ENCODE data around the gene CUX1. TPM values are rescaled to one million over a fixed set of nuclear protein-coding genes. Genes with fewer than 3 reads are reported as not detected.
A peak's percentile ranks its signal among the peaks of the same experiment; 100 is the strongest.

CUX1 gene
- total RNA-seq, 2 donors from 2014 or later: 8.6 to 23.3 TPM

DNA sequence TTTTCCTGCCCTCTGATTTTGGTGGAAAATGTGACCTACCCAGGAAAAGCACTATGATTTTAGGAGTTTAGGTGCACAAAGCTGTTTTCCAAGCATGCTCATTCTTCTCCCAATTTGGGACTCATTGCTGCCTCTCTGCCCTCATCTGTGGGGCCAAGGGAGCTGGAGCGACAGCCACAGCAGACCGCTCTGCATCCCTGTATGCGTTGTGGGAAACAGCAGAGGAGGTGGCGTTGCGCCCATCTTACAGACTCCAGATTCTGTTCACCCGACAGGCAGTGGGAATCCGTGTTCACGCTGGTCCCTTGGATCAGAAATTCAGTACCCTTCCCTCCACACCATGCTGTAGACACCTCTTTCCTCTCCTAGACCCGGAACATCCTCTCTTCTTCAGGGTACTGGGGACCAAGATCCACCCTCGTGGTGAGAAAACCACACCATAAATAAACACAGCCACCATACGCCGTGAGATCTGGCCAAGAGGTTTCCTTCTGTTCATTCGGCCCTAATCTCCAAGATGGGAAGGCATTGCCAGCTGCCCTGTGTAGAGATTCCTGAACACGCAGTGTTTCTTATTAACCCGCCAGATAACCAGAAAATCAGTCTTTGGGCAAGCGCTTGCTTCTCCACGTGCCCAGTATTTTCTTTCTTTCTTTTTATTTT lies 87.9 kb downstream of the CUX1 start:
- peak overlapping the region in 1 of 2 donors; percentile 77 for H3K27ac Mint-ChIP-seq
- H3K36me3 Mint-ChIP-seq: no peaks in the 10 kb centered on the region
- DNase-seq (ENCODE audit: low spot score in 2 of 2) (no peak), ATAC-seq (no peak)
- no peaks in the 10 kb centered on the region for H3K9me3 Mint-ChIP-seq

DNA sequence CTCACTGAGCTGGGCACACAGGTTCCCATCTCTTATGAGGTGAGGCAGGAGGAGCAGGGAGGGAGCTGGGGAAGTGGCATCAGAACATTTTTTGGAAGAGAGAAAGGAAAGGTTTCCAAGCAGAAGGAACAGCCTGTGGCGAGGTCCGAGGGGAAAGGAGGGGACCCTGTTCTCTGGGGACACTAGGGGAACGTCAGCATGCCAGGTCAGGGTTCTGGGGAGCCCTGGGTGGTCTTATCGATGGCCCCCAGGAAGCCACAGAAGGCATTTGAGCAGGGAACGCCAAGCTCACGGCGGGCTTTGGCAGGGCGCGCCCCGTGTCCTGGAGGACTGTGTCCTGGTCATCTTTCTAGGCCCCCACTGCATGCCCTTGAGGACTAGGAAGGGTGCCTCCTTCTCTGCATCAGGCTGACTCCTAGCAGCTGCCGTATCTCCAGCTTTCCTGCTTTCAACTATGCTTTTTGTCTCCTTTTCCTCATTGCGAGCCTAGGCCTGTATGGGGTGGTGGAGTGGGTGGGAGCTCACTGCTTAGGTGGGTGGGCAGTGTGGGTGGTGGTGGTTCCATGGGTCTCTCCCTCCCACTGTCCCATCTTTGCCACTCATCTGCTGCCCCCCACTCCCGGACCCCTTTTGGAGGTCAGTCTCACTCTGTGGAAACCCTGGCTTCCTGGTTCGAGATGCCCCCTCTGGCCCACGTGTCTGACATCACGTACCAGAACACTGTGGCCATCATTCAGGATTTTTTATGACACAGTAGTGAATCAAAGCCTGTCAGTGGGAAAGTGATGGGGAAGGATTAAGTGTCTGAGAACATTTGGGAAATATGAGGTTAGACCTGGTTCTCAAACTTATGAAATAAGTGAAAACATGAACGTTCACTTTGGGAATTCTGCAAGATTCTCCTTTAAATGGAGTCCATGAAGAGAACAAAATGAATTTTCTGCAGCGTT lies 89.1 kb downstream of the CUX1 start:
- Mint-ChIP-seq H3K27ac (no peak overlapping the region), H3K36me3 (no peaks in the 10 kb centered on the region), H3K9me3 (no peaks in the 10 kb centered on the region)
- no peak for ATAC-seq
- no peak for DNase-seq (ENCODE audit: low spot score in 2 of 2)

DNA sequence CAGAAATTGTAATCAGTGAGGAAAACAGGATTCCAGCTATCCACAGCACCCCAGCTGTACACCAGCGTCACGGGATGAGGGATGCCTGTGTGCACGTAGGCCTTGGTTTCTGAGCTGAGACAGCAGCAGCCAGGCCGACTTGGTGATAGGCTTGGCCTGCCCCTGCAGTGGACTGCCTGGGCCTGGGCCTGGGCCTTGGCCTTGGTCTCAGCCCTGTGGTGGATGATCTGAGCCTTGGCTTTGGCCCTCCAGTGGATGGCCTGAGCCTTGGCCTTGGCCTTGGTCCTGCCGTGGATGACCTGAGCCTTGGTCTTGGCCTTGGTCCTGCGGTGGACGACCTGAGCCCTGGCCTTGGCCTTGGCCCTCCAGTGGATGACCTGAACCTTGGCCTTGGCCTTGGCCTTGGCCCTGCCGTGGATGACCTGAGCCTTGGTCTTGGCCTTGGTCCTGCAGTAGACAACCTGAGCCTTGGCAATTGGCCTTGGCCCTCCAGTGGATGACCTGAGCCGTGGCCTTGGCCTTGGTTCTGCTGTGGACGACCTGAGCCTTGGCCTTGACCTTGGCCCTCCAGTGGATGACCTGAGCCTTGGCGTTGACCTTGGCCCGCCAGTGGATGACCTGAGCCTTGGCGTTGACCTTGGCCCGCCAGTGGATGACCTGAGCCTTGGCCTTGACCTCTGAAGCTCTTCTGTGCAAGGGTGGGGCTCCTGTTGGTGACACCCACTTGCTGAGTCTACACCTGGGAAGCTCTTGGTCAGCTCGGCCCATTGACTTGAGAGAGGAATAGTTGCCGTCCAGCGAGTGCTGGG lies 93.8 kb downstream of the CUX1 start:
- DNase-seq (ENCODE audit: low spot score in 2 of 2) (no peak), ATAC-seq (no peak)
- H3K9me3 Mint-ChIP-seq: no peaks in the 10 kb centered on the region
- H3K36me3 Mint-ChIP-seq: no peaks in the 10 kb centered on the region
- no peak overlapping the region for H3K27ac Mint-ChIP-seq

DNA sequence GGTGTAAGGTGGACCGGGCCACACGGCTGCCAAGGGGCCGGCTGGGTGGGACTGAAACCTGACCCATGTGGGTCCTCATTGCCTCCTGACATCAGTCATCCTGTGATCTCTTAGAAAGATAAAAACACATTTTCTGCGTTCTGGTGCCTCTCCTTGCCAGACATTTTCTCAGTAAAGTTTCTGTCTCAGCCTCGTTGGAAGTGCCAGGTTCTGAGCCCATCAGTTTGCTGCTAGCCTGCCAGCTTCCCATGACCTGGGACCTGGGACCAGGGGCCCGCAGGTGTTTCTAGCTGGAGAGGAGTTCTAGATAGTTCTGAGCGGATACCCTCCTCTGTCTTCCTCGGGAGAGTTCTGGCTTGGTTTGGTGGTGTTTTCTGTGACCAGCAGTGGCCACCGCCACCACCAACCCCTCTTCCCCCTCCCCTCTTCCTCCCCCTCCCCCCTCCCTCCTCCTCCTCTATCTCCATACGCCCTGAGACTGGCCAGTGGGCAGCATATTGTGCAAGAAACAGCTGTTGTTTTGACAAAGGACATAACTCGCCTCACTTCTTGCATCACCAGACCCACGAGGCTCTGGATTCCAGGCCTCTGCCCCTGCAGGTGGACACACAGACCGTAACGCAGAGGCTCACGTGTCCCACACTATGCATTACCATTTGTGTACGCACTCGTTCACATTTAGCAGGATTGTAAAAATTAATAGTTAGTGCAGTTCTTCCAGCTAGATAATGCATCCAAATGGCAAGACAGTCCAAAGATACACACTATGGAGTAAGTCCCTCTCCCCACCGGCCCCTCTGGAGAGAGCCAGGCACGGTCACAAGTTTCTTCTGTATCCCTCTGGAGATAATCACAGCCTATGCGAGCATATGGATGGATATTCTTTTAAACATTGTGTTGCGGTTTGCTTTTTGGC lies 94.6 kb downstream of the CUX1 start:
- Mint-ChIP-seq H3K9me3 (no peaks in the 10 kb centered on the region), H3K27ac (no peak overlapping the region), H3K36me3 (peaks cover 0 to 2% of the 10 kb centered on the region in 2 donors)
- DNase-seq (ENCODE audit: low spot score in 2 of 2) (no peak), ATAC-seq (no peak)

DNA sequence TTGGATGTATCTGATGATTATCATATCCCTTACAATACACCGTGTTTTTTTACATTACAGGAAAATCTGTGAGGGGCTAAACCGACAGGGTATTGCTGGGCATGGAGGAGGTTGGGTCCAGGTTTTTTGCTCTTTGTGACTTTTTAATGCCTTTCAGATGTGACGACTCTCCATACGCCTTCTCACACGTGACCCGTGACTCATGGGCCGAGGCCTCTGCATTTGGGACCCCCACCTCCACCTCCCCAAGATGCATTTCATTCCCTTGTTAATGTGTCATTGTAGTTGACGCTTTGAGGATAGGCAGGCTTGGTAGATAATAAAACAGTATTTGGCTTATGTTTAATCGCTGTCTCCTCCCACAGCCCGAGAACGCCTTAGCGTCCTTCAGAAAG lies 95.3 kb downstream of the CUX1 start:
- Mint-ChIP-seq H3K9me3 (no peaks in the 10 kb centered on the region), H3K36me3 (peaks cover 0 to 4% of the 10 kb centered on the region in 2 donors), H3K27ac (peak overlapping the region; percentile 0 to 66)
- ATAC-seq (no peak), DNase-seq (ENCODE audit: low spot score in 2 of 2) (no peak)

DNA sequence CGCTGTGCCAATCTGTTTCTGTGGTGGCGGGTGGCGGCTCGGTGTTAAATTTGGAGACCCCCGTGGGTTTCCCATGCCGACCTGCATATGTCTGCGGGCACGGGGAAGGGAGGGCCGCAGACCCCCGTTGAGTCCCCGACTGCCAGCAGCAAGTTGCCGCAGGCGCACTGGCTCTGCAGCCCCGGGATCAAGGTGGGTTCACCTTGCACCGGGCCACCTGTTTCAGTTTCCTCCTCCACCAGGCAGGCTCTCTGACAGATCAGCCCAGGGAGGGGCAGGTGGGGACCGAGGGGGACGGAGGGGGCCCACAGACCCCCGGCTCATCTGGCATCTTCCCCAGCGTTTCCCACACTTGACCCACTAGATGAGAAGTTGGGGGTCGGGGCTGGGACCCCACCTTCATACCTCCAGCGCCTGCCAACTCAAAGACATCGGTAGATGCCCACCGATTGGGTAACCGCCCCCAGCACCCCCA lies 95.9 kb downstream of the CUX1 start:
- H3K27ac Mint-ChIP-seq: peak overlapping the region in 1 of 2 donors; percentile 0
- ATAC-seq (no peak), DNase-seq (ENCODE audit: low spot score in 2 of 2) (no peak)
- peaks cover 0 to 4% of the 10 kb centered on the region in 2 donors for H3K36me3 Mint-ChIP-seq
- no peaks in the 10 kb centered on the region for H3K9me3 Mint-ChIP-seq

DNA sequence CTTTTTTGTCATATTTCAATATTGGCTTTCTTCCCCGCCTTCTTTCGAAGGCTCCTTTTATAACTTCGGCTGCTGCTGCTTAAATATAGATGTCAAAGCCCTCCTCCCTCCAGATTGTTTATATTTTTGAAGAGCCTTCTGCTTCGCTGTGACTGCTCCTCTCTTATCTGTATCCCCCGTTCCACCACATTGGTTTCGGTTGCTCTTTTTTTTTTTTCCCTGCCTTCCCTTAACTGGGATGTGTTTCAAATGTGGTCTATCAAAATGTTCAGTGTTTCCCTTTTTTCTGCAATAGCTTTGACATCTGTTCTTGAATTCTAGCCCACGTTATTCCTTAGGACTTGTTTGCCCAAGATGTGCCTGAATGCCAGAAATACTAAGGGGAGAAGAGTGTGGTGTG lies 96.4 kb downstream of the CUX1 start:
- Mint-ChIP-seq H3K27ac (peak overlapping the region in 1 of 2 donors; percentile 69), H3K9me3 (no peaks in the 10 kb centered on the region), H3K36me3 (peaks cover 0 to 4% of the 10 kb centered on the region in 2 donors)
- DNase-seq (ENCODE audit: low spot score in 2 of 2) (no peak), ATAC-seq (no peak)

DNA sequence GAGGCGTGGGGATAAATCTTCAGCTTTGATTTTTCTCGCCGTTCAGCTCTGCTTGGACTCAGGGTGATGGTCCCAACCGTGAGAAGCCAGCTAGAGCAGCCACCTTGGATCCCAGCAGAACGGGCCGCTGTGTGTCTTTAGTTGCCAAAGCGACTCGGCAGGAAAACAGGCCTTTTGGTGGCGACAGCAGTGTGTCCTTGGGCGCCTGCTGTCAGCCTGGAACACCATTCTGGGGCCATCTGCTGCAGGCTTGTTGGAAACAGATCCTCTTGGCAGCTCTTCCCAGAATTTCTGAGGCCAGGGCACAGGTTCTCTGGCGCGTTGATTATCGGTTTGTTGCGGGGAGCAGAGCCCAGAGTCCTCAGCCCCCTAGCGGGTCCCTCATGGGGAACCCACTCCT lies 97.6 kb downstream of the CUX1 start:
- ATAC-seq: no peak
- Mint-ChIP-seq H3K36me3 (peaks cover 0 to 4% of the 10 kb centered on the region in 2 donors), H3K9me3 (no peaks in the 10 kb centered on the region), H3K27ac (peak overlapping the region in 1 of 2 donors; percentile 69)
- DNase-seq (ENCODE audit: low spot score in 2 of 2): no peak

DNA sequence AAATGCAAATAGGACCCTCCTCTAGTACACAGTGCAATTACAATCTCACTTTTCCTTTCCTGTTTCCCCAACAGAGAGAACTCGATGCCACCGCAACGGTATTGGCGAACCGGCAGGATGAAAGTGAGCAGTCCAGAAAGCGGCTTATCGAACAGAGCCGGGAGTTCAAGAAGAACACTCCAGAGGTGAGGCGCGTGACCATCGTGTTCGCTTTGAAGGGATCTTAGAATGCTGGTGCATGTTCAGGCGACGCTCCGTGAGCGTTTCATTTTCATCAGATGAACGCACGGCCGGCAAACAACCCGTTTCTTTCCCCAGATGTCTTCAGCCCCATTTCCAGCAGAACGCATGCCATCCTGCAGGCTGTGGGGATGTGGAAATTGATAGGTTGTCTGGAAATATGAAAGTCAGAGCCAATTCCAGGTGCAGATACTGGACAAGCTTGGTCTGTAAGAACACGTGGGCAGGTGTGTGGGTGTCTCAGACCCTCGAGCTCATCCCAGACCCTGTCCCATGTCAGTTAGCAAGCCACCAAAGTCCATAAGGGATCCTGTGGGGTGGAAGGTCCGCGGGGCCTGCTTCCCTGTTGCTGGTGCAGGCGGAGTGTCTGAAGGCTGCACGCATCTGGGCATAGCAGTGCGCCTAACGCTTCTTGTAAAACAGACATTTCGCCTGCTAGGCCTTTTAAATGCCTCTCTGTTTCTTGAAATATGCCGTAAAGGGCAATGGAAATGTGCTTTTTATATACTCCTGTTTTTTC lies 98.8 kb downstream of the CUX1 start:
- H3K36me3 Mint-ChIP-seq: peaks cover 0 to 4% of the 10 kb centered on the region in 2 donors
- ATAC-seq: no peak
- H3K9me3 Mint-ChIP-seq: no peaks in the 10 kb centered on the region
- no peak for DNase-seq (ENCODE audit: low spot score in 2 of 2)
- H3K27ac Mint-ChIP-seq: no peak overlapping the region

DNA sequence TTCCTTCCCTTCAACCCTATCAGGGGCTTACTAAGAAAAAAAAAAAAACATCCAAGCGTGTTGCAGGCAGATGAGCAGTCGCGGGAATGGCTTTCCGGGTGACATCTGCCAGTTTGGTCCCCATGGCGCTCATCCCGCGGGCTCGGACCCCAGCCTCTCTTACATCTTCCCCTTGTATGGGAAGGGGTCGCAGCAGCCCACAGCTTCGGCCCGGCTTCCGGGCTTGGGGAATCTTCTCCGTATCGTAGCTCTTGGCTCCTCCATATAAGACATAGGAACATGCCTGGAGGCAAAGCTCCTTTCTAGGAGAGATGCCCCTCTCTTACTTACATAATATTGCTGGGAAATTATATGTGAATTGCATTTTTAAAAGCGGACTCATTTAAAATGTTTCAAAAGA lies 99.5 kb downstream of the CUX1 start:
- H3K36me3 Mint-ChIP-seq: peaks cover 0 to 4% of the 10 kb centered on the region in 2 donors
- ATAC-seq (no peak), DNase-seq (ENCODE audit: low spot score in 2 of 2) (no peak)
- H3K9me3 Mint-ChIP-seq: no peaks in the 10 kb centered on the region
- no peak overlapping the region for H3K27ac Mint-ChIP-seq

DNA sequence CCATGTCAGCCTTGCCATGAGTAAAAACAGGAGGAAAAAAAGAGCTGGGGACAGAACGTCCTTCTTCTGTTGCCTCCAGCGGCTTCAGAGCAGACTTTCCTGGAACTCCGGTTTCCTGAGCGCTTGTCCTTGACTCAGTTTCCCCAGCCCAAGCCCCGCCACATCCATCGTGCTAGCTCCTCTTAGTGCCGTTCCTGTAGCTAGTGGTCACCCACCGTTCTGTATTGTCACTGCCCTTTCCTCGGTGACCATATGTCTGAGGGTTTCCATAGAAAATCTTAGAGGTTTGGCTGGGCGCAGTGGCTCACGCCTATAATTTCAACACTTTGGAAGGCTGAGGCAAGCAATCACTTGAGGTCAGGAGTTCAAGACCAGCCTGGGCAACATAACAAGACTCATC lies 100.1 kb downstream of the CUX1 start:
- DNase-seq (ENCODE audit: low spot score in 2 of 2) (no peak), ATAC-seq (no peak)
- H3K27ac Mint-ChIP-seq: no peak overlapping the region
- H3K36me3 Mint-ChIP-seq: peaks cover 0 to 4% of the 10 kb centered on the region in 2 donors
- no peaks in the 10 kb centered on the region for H3K9me3 Mint-ChIP-seq

DNA sequence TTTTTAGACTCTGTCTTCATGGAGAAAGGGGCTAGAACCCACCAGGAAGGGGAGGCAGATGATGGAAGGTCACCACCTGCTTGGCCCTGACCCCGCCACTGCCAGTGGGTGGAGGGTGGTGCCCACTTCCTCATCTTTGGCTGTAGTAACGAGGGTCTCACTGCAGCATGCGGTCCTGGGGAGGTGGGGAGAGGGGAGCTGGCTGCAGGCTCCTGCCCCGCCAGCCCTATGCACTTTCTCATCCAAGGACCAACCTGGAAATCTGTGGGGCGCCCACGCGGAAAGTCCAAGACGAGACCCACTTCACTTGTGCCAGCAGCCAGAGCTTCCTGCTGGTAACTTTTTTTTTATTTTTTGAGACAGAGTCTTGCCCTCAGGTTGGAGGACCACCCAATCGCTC lies 101.0 kb downstream of the CUX1 start:
- Mint-ChIP-seq H3K27ac (no peak overlapping the region), H3K9me3 (no peaks in the 10 kb centered on the region), H3K36me3 (peaks cover 0 to 4% of the 10 kb centered on the region in 2 donors)
- ATAC-seq (no peak), DNase-seq (ENCODE audit: low spot score in 2 of 2) (no peak)

DNA sequence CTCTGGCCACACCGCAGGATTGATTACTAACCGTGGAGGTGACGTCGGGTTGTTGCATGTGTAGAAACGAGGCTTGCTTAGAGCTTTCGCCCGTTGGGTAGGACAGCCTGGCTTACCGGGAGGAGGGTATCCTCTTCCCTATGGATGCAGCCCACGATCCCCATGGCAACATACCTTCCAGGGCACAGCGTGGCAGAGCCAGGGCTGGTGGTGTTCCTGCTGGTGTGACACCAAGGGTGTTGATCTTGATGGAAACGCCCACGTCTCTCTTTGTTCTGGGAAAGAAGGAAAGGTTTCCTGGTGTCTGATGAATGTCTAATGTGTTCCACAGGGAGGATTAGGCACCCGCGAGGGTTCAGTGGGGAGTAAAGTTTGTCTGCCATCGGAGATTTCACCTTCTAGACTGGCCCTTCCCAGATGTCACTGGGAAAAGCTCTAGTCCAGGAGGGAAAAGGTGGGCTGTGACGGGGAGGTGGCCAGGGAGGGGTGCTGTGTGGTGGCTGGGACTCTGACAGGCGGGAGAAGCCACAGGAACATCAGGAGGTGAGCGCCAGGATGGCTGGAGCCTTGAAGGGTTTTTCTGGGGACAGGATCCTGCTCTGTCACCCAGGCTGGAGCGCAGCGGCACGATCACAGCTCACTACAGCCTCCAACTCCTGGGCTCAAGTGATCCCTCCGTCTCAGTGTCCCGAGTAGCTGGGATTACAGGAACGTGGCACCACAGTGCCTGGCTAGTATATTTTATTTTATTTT lies 102.1 kb downstream of the CUX1 start:
- Mint-ChIP-seq H3K9me3 (no peaks in the 10 kb centered on the region), H3K27ac (no peak overlapping the region), H3K36me3 (peaks cover 0 to 4% of the 10 kb centered on the region in 2 donors)
- ATAC-seq: no peak
- DNase-seq (ENCODE audit: low spot score in 2 of 2): no peak

DNA sequence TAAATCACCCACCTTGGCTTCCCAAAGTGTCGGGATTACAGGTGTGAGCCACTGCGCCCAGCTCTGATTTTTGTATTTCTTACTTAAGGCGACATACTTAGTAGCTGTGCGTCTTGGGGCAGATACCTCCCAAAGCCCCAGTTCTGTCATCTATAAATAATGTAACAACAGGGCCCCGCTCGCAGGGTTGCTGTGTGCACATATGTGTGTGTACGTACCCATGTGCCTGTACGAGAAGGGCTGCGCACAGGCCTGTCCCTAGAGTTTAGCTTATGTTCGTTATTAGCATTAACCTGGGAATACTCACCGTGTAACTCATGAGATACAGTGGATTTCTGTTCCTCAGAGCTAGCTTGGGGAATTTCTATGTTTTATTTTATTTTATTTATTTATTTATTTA lies 103.6 kb downstream of the CUX1 start:
- H3K36me3 Mint-ChIP-seq: peaks cover 0 to 4% of the 10 kb centered on the region in 2 donors
- ATAC-seq (no peak), DNase-seq (ENCODE audit: low spot score in 2 of 2) (no peak)
- no peaks in the 10 kb centered on the region for H3K9me3 Mint-ChIP-seq
- H3K27ac Mint-ChIP-seq: no peak overlapping the region

Measured in activated naive CD4-positive, alpha-beta T cell treated with anti-CD3 and anti-CD28 coated beads, Interleukin-2, amount 50 U/mL, for 72 hours (primary cell).